ENCODE data around the gene OR2C3.
A peak's percentile ranks its signal among the peaks of the same experiment; 100 is the strongest.
"Not testable (repeated sequence)": the region's sequence is repeated elsewhere in the genome, so short reads cannot be mapped to it uniquely, and the experiment has no call there.

OR2C3 gene

DNA sequence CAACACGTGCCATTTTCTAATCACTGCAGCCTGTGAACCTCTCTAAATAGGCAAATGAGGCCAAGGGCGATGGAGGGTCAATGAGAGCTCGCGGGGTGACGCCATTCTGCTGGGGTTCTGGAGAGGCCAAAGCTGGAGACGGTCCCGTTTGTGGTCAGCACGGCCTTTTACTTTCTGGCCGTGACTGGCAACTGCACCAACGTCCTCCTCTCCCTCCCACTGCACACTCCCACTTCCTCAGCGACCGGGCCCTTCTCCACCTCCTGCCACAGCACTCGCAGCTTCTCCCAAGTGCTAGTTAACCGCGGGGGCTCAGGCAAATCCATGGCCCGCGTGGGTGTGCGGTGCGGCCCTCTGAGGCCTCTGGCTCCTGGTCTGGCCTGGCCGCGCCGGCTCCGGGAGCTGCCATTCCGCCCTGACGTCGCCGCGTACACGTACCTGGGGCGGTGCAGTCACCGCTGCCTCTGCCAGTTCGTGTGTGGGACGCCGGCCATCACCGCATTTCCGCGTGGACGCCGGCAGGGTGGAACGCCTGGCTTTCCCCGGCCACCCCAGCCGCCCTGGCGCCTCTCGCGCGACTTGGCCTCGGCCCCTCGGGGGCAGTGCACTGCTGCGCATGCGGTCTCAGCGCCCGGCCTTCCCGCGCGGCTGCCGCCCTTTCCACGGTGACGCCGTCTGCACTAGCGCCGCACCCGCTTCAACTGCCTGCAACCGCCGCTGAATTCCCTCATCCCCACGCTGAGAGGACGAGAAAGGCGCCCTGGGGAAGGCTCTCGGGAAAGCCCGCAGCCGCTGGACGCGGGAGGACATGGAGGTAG, 18.2 kb downstream of the OR2C3 start:
- H3K27me3 ChIP-seq (replicated peaks; ENCODE audit: control insufficient read depth, insufficient read depth, low read length) = no peaks in the 10 kb centered on the region
- H3K9me3 ChIP-seq (ENCODE audit: control insufficient read depth, low read length) = no peaks in the 10 kb centered on the region
- H3K4me1 ChIP-seq (ENCODE audit: control insufficient read depth, insufficient read depth, low read length) = no peaks in the 10 kb centered on the region
- no peak for DNase-seq (ENCODE audit: low read depth)
- no peak overlapping the region for H3K9ac ChIP-seq (ENCODE audit: low read length)
- H3K36me3 ChIP-seq (ENCODE audit: control insufficient read depth, insufficient read depth, low read length, severe bottlenecking) = no peaks in the 10 kb centered on the region
- no peak overlapping the region for H3K4me3 ChIP-seq (ENCODE audit: low read length)

DNA sequence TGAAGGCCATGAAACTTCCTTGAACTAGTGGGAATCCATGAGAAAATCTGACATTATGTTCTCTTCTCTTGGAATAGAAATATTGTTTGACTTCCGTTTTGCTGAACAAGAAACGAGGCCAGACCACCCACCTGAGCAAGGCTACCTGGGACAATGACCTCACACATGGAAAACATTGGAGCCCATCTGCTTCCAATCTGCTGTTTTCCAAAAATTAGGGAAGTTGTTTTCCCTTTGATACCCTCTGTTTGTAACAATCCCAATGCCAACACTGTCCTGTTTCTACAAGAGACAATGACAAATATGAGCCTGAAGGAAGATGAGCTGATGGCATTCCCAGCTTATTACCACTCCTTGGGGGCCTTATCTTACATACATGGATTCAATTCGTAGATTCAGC, 29.4 kb downstream of the OR2C3 start:
- no peak for DNase-seq (ENCODE audit: low read depth)
- no peaks in the 10 kb centered on the region for H3K27me3 ChIP-seq (replicated peaks; ENCODE audit: control insufficient read depth, insufficient read depth, low read length)
- H3K36me3 ChIP-seq (ENCODE audit: control insufficient read depth, insufficient read depth, low read length, severe bottlenecking) = no peaks in the 10 kb centered on the region

DNA sequence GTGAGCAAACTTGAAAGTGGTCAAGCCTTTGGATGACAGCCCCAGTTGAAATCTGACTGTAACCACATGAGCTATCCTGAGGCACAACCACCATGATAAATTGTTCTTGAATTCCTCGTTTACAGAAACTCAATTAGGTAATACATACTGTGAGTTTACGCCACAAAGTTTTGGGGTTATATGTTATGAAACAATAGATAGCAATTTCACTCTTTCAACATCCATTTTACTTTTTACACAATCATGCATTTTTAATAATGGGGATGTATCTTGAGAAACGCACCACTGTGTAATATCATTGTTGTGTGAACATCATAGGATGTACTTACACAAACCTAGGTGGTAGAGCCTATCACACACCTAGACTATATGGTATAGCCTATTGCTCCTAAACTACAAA, 35.4 kb downstream of the OR2C3 start:
- H3K9ac ChIP-seq (ENCODE audit: low read length) = no peak overlapping the region
- H3K9me3 ChIP-seq (ENCODE audit: control insufficient read depth, low read length) = no peaks in the 10 kb centered on the region
- H3K36me3 ChIP-seq (ENCODE audit: control insufficient read depth, insufficient read depth, low read length, severe bottlenecking) = no peaks in the 10 kb centered on the region
- H3K4me3 ChIP-seq (ENCODE audit: low read length) = no peak overlapping the region
- DNase-seq (ENCODE audit: low read depth) = no peak
- no peaks in the 10 kb centered on the region for H3K27me3 ChIP-seq (replicated peaks; ENCODE audit: control insufficient read depth, insufficient read depth, low read length)
- no peaks in the 10 kb centered on the region for H3K4me1 ChIP-seq (ENCODE audit: control insufficient read depth, insufficient read depth, low read length)

More for the DNA sequence above, 29.4 kb downstream of the OR2C3 start:
- Histone ChIP-seq H3K4me3 (ENCODE audit: low read length) (no peak overlapping the region), H3K9ac (ENCODE audit: low read length) (no peak overlapping the region), H3K9me3 (ENCODE audit: control insufficient read depth, low read length) (no peaks in the 10 kb centered on the region), H3K4me1 (ENCODE audit: control insufficient read depth, insufficient read depth, low read length) (no peaks in the 10 kb centered on the region)

DNA sequence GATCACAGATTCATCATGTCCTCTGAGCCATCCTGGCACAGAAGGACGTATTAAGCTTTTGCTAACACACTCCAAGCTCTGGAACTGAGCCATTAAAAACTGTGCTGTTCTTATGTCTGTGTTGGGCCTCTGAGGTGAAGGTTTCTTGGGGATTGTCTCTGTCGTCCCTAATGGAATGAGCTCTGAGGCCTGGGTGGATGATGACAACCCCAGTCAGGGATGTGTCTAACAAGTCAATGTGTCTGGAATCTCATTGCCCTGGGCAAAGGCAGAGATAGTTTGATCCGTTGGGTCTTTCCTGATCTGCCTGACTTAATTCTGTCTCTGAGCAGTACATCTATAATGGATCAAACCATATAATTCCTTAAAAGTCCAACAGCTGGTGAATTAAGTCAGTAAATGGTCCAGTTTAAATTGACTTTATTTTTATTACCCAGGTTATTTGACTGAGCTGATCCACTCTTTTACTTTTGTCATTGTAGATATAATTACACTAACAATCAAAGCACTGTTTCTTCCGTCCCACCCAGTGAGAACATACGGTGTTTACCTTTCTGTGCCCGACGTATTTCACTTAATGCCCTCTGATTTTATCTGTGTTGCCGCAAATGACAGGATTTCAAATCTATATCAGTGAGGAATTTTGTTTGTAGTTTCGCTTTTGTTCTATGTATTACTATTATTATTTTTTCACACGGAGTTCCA, 39.5 kb downstream of the OR2C3 start:
- H3K4me1 ChIP-seq (ENCODE audit: control insufficient read depth, insufficient read depth, low read length) = no peaks in the 10 kb centered on the region
- no peak overlapping the region for H3K4me3 ChIP-seq (ENCODE audit: low read length)
- peaks cover 10% of the 10 kb centered on the region for H3K27me3 ChIP-seq (replicated peaks; ENCODE audit: control insufficient read depth, insufficient read depth, low read length)
- H3K9ac ChIP-seq (ENCODE audit: low read length) = no peak overlapping the region
- no peak for DNase-seq (ENCODE audit: low read depth)
- H3K36me3 ChIP-seq (ENCODE audit: control insufficient read depth, insufficient read depth, low read length, severe bottlenecking) = no peaks in the 10 kb centered on the region
- no peaks in the 10 kb centered on the region for H3K9me3 ChIP-seq (ENCODE audit: control insufficient read depth, low read length)

DNA sequence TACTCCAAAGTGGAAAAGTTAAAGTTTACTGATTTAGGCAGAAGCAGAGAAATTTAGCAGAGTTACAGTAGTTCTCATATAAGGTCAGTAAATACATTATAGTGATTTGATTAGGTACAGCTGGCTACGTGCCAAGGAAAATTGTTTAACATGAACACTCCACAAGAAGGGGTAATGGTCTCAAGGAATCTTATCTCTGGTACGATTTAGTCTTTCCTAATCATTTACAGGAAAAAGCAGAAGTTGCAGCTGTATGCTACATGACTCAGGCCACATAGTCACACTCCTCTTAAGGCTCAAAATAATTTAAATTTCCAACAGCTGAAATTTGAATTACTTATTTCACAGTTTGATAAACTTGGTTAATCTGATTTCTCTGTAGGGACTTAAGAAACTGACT, 41.5 kb downstream of the OR2C3 start:
- Histone ChIP-seq H3K4me3 (ENCODE audit: low read length) (no peak overlapping the region), H3K9ac (ENCODE audit: low read length) (no peak overlapping the region), H3K9me3 (ENCODE audit: control insufficient read depth, low read length) (no peaks in the 10 kb centered on the region), H3K36me3 (ENCODE audit: control insufficient read depth, insufficient read depth, low read length, severe bottlenecking) (no peaks in the 10 kb centered on the region), H3K27me3 (replicated peaks; ENCODE audit: control insufficient read depth, insufficient read depth, low read length) (peaks cover 16% of the 10 kb centered on the region), H3K4me1 (ENCODE audit: control insufficient read depth, insufficient read depth, low read length) (no peaks in the 10 kb centered on the region)
- peak; percentile 1 for DNase-seq (ENCODE audit: low read depth)

DNA sequence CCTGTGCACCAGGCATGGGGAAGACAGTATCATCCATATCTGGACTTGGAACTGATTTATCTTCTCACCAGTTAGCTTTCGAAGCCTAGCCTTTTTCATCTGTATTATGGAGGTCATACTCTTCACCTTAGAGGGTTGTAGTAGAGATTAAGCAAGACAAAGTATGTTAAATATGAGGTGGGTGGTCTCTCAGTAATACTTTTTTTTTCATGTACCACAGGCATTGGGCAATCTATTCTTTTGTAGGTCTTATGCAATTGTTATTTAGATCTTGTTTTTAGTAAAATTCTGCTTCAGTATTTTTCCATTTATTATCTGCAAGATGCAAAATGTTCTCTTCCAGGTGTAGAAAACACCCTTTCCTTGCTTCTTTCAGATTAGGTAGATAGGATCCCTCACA, 43.1 kb downstream of the OR2C3 start:
- Histone ChIP-seq H3K4me1 (ENCODE audit: control insufficient read depth, insufficient read depth, low read length) (no peaks in the 10 kb centered on the region), H3K9ac (ENCODE audit: low read length) (no peak overlapping the region), H3K9me3 (ENCODE audit: control insufficient read depth, low read length) (no peaks in the 10 kb centered on the region), H3K36me3 (ENCODE audit: control insufficient read depth, insufficient read depth, low read length, severe bottlenecking) (no peaks in the 10 kb centered on the region), H3K4me3 (ENCODE audit: low read length) (no peak overlapping the region), H3K27me3 (replicated peaks; ENCODE audit: control insufficient read depth, insufficient read depth, low read length) (peaks cover 21% of the 10 kb centered on the region)
- DNase-seq (ENCODE audit: low read depth) = no peak

DNA sequence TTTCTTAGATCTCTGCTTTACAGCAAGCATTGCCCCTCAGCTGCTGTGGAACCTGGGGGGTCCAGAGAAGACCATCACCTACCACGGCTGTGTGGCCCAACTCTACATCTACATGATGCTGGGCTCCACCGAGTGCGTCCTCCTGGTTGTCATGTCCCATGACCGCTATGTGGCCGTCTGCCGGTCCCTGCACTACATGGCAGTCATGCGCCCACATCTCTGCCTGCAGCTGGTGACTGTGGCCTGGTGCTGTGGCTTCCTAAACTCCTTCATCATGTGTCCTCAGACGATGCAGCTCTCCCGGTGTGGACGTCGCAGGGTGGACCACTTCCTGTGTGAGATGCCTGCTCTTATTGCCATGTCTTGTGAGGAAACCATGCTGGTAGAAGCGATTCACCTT, 44.9 kb downstream of the OR2C3 start:
- Histone ChIP-seq H3K27me3 (replicated peaks; ENCODE audit: control insufficient read depth, insufficient read depth, low read length) (peaks cover 21% of the 10 kb centered on the region), H3K4me3 (ENCODE audit: low read length) (no peak overlapping the region), H3K36me3 (ENCODE audit: control insufficient read depth, insufficient read depth, low read length, severe bottlenecking) (no peaks in the 10 kb centered on the region), H3K9ac (ENCODE audit: low read length) (no peak overlapping the region), H3K4me1 (ENCODE audit: control insufficient read depth, insufficient read depth, low read length) (no peaks in the 10 kb centered on the region), H3K9me3 (ENCODE audit: control insufficient read depth, low read length) (no peaks in the 10 kb centered on the region)
- no peak for DNase-seq (ENCODE audit: low read depth)

DNA sequence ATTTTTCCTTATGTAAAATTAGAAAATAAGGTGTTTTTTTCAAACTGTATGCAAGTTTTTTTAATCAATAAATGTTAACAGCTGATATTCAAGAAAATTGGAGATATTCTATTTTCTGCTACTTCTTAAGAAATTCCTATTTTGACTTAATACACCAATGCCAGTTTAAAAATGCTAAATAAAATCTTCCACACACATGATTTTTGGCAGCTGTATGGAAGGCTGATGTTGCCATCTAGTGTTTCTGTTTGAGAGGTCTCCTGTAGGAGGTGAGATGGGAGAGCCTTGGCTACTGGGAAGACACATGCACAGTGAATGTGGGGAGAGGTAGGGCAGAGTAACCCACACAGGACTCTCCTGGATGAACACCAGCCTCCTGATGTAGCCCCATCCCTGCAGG, 49.2 kb downstream of the OR2C3 start:
- H3K4me3 ChIP-seq (ENCODE audit: low read length) = no peak overlapping the region
- no peaks in the 10 kb centered on the region for H3K36me3 ChIP-seq (ENCODE audit: control insufficient read depth, insufficient read depth, low read length, severe bottlenecking)
- H3K27me3 ChIP-seq (replicated peaks; ENCODE audit: control insufficient read depth, insufficient read depth, low read length) = peaks cover 14% of the 10 kb centered on the region
- H3K9ac ChIP-seq (ENCODE audit: low read length) = no peak overlapping the region
- peak; percentile 59 for DNase-seq (ENCODE audit: low read depth)
- no peaks in the 10 kb centered on the region for H3K9me3 ChIP-seq (ENCODE audit: control insufficient read depth, low read length)
- H3K4me1 ChIP-seq (ENCODE audit: control insufficient read depth, insufficient read depth, low read length) = no peaks in the 10 kb centered on the region

DNA sequence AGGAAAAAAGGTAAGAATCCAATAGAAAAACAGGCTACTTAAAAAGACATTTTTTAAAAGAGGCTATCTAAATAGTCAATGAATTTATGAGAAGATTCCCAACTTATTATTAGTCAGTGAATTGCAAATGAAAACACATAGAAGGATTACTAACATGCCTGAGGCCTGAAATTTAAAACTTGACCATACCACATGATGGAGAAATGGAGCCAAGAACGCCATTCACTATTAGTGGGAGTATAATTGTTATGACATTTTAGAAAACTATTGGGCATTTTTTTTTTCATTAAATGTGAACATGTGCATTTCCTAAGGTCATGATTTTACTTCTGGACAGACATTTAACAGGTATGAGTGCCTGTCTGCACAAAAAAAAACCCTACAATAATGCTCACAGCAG, 53.5 kb downstream of the OR2C3 start:
- no peaks in the 10 kb centered on the region for H3K36me3 ChIP-seq (ENCODE audit: control insufficient read depth, insufficient read depth, low read length, severe bottlenecking)
- H3K4me1 ChIP-seq (ENCODE audit: control insufficient read depth, insufficient read depth, low read length) = no peaks in the 10 kb centered on the region
- no peaks in the 10 kb centered on the region for H3K9me3 ChIP-seq (ENCODE audit: control insufficient read depth, low read length)
- no peak overlapping the region for H3K4me3 ChIP-seq (ENCODE audit: low read length)
- H3K9ac ChIP-seq (ENCODE audit: low read length) = no peak overlapping the region
- H3K27me3 ChIP-seq (replicated peaks; ENCODE audit: control insufficient read depth, insufficient read depth, low read length) = no peaks in the 10 kb centered on the region
- DNase-seq (ENCODE audit: low read depth) = no peak

DNA sequence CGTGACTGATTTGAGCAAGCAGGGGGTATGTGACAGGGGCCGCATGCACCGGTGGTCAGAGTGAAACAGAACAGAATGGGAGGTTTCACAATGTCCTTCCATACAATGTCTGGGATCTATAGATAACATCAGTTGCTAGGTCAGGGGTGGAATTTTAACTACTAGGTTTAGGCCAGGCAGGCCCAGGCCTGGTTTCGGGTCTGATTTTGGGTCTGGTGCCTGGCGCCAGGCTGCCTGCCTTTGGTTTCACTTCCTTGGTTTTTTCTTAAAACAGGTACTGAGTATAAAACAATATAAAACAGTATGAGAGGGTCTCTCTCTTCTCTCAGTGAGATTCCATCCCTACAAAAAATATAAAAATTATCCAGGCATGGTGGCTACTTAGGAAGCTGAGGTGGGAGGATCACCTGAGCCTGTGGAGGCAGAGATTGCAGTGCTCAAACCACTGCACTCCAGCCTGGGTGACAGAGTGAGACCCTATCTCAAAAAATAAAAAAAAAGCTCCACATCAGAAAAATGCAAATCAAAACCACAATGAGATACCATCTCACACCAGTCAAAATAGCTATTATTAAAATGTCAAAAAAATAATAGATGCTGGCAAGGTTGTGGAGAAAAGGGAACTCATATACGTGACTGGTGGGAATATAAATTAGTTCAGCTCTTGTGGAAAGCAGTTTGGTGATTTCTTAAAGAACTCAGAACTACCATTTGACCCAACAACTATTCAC, 59.7 kb downstream of the OR2C3 start:
- not testable (repeated sequence) for H3K27me3 ChIP-seq (replicated peaks; ENCODE audit: control insufficient read depth, insufficient read depth, low read length); H3K4me1 ChIP-seq (ENCODE audit: control insufficient read depth, insufficient read depth, low read length); H3K36me3 ChIP-seq (ENCODE audit: control insufficient read depth, insufficient read depth, low read length, severe bottlenecking); H3K4me3 ChIP-seq (ENCODE audit: low read length); DNase-seq (ENCODE audit: low read depth); H3K9me3 ChIP-seq (ENCODE audit: control insufficient read depth, low read length); H3K9ac ChIP-seq (ENCODE audit: low read length)

DNA sequence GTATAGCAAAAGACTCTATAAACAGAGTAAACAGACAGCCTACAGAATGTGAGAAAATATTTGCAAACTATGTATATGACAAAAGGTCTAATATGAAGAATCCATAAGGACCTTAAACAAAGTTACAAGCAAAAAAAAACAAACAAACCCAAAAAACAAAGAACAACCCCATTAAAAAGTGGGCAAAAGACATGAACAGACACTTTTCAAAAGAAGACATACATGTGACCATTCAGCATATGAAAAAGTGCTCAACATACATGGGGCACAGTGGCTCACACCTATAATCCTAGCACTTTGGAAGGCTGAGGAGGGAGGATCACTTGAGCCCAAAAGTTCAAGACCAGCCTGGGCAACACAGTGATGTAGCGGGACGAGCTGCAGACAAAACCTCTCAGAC, 60.4 kb downstream of the OR2C3 start:
- Histone ChIP-seq H3K27me3 (replicated peaks; ENCODE audit: control insufficient read depth, insufficient read depth, low read length) (no peaks in the 10 kb centered on the region), H3K4me3 (ENCODE audit: low read length) (no peak overlapping the region), H3K4me1 (ENCODE audit: control insufficient read depth, insufficient read depth, low read length) (no peaks in the 10 kb centered on the region), H3K9ac (ENCODE audit: low read length) (no peak overlapping the region), H3K36me3 (ENCODE audit: control insufficient read depth, insufficient read depth, low read length, severe bottlenecking) (no peaks in the 10 kb centered on the region), H3K9me3 (ENCODE audit: control insufficient read depth, low read length) (no peaks in the 10 kb centered on the region)
- DNase-seq (ENCODE audit: low read depth) = no peak
